Caco-2 (cell line): Measurements from ENCODE around the gene SLC25A39. TPM values are rescaled to one million over a fixed set of nuclear protein-coding genes. Genes with fewer than 3 reads are reported as not detected.
"Not testable (repeated sequence)": the region's sequence is repeated elsewhere in the genome, so short reads cannot be mapped to it uniquely, and the experiment has no call there.

ENCODE experiments used
- BruUV-seq: library from RNA; stranded (reverse); fragments of 400-500 nt; replicated peaks from 2 replicates; lab custom pipeline; 2021; lab: Mats Ljungman, UMichigan
- CTCF ChIA-PET: fragments of 300-600 bp; sonication (Branson Sonifier 250); formaldehyde crosslinking; loops from one replicate; lab custom pipeline; 2022; ENCODE audit warnings: antibody characterized with exemption; lab: Charles Lee
- POLR2A ChIA-PET: fragments of 300-600 bp; sonication (Branson Sonifier 250); formaldehyde crosslinking; loops from one replicate; lab custom pipeline; 2022; ENCODE audit warnings: antibody characterized with exemption; lab: Charles Lee
- DNase-seq, 2 experiments: peaks; one replicate each; pipeline versions ENCODE4 v3.0.0 to v3.0.0-alpha.2; 2020 to 2022
- H3K27me3 ChIP-seq: replicated peaks from 2 replicates; pipeline ENCODE4 v1.6.0; 2011; ENCODE audit warnings: low read length; ENCODE audit not compliant: control insufficient read depth, insufficient read depth
- H3K36me3 ChIP-seq: 2 replicates; pipeline ENCODE4 v1.5.1; 2011; ENCODE audit warnings: low read length; ENCODE audit not compliant: control insufficient read depth, insufficient read depth
- H3K4me1 ChIP-seq: fragments of 250-450 bp; sonication (Bioruptor Pico); 2 replicates; pipeline ENCODE4 v1.5.1; 2020; ENCODE audit warnings: mild to moderate bottlenecking
- H3K4me3 ChIP-seq: 2 replicates; pipeline ENCODE4 v1.5.1; 2011; ENCODE audit warnings: low read depth, mild to moderate bottlenecking, control low read depth, low read length
- H3K9me3 ChIP-seq: fragments of 250-450 bp; sonication (Bioruptor Pico); 2 replicates; pipeline ENCODE4 v1.5.1; 2020; ENCODE audit warnings: mild to moderate bottlenecking, moderate library complexity
- H3K27ac Mint-ChIP-seq: one replicate; pipeline ENCODE4 v1.8.0; 2022; ENCODE audit warnings: mixed read lengths; ENCODE audit not compliant: unreplicated experiment
- H3K27me3 Mint-ChIP-seq: one replicate; pipeline ENCODE4 v1.8.0; 2022; ENCODE audit warnings: mixed read lengths; ENCODE audit not compliant: insufficient read depth, unreplicated experiment
- H3K36me3 Mint-ChIP-seq: one replicate; pipeline ENCODE4 v1.8.0; 2022; ENCODE audit warnings: mild to moderate bottlenecking, mixed read lengths; ENCODE audit not compliant: insufficient read depth, unreplicated experiment
- H3K4me1 Mint-ChIP-seq: one replicate; pipeline ENCODE4 v1.8.0; 2022; ENCODE audit warnings: low read depth, mixed read lengths; ENCODE audit not compliant: unreplicated experiment
- H3K4me3 Mint-ChIP-seq: one replicate; pipeline ENCODE4 v1.8.0; 2022; ENCODE audit warnings: mild to moderate bottlenecking, moderate library complexity, mixed read lengths; ENCODE audit not compliant: unreplicated experiment
- H3K9me3 Mint-ChIP-seq: one replicate; pipeline ENCODE4 v1.8.0; 2022; ENCODE audit warnings: mixed read lengths; ENCODE audit not compliant: unreplicated experiment
- CTCF ChIP-seq, 2 experiments: fragments of 200-600 bp in 1 of 2; IDR thresholded peaks; 1 replicate in 1 of 2; 2 replicates in 1 of 2; pipeline versions ENCODE4 v1.5.1 to v1.8.0; 2011 to 2022; ENCODE audit warnings: antibody characterized with exemption in 1 of 2, control low read depth in 1 of 2, inconsistent platforms in 1 of 2, low read depth in 1 of 2, low read length in 1 of 2, mild to moderate bottlenecking in 1 of 2, moderate library complexity in 1 of 2; ENCODE audit not compliant: insufficient read depth in 1 of 2, severe bottlenecking in 1 of 2, unreplicated experiment in 1 of 2
- intact Hi-C: fragments of 100-400 bp; cut with micrococcal nuclease; formaldehyde crosslinking; loops from one replicate; pipeline ENCODE4 v1.10.0; 2022; ENCODE audit not compliant: unreplicated experiment
- total RNA-seq: library from RNA; stranded (reverse); gene quantifications from 2 replicates; pipeline ENCODE4 v1.2.3, GENCODE V29; 2022

SLC25A39 gene
- total RNA-seq, 1 experiment from 2014 or later, result 155 TPM

DNA sequence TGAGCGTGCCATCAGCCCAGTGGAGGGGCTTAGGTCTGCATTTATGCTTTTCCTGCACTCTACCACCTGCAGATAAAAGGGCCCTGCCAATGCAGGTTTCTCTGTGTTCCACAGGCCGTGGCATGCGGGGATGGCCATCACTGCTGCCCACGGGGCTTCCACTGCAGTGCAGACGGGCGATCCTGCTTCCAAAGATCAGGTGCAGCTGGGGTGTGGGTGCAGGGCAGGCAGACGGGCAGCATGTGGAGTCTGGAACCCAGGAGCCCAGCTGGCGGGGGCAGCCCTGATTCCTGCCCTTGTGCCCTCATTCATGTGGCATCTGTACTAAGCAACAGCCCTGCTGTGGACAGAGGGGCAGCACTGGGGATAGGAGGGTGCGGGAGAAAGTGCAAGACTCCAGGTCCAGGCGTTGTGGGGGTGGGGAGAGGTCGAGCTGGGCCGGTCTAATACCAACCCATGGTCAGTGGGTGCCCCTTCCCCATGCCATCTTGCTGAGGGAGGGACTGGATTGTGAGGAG lies 25.0 kb upstream of the SLC25A39 start:
- H3K4me1 ChIP-seq, result no peaks in the 10 kb centered on the region
- no TSS peak for BruUV-seq
- H3K4me1 Mint-ChIP-seq, result peaks cover 14% of the 10 kb centered on the region
- H3K27me3 ChIP-seq, result no peaks in the 10 kb centered on the region
- H3K4me3 ChIP-seq, result no peak overlapping the region
- no peak for DNase-seq
- H3K9me3 Mint-ChIP-seq, result no peaks in the 10 kb centered on the region
- intact Hi-C loops, result no loop called here
- H3K36me3 Mint-ChIP-seq, result peaks cover 12% of the 10 kb centered on the region
- no peak overlapping the region for H3K27ac Mint-ChIP-seq
- TF ChIP-seq CTCF (IDR thresholded peaks at IDR 0.05; ENCODE audit: insufficient read depth in 1 of 2, low read depth in 1 of 2, low read length in 1 of 2, severe bottlenecking in 1 of 2, unreplicated experiment in 1 of 2), result no peak
- no peak overlapping the region for H3K4me3 Mint-ChIP-seq
- CTCF ChIA-PET, result no interaction called here
- POLR2A ChIA-PET, result no interaction called here
- no peaks in the 10 kb centered on the region for H3K9me3 ChIP-seq
- peaks cover 2% of the 10 kb centered on the region; the same call in 1 of the 2 replicates for H3K36me3 ChIP-seq
- no peaks in the 10 kb centered on the region for H3K27me3 Mint-ChIP-seq

DNA sequence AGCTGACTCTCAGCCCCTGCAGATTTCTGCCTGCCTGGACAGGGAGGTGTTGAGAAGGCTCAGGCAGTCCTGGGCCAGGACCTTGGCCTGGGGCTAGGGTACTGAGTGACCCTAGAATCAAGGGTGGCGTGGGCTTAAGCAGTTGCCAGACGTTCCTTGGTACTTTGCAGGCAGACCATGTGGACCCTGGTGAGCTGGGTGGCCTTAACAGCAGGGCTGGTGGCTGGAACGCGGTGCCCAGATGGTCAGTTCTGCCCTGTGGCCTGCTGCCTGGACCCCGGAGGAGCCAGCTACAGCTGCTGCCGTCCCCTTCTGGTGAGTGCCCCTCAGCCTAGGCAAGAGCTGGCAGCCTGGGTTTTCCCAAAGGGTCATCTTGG lies 24.4 kb upstream of the SLC25A39 start:
- peaks cover 2% of the 10 kb centered on the region; the same call in 1 of the 2 replicates for H3K36me3 ChIP-seq
- Mint-ChIP-seq H3K4me1 (peaks cover 15% of the 10 kb centered on the region), H3K36me3 (peaks cover 12% of the 10 kb centered on the region), H3K27ac (no peak overlapping the region), H3K9me3 (no peaks in the 10 kb centered on the region), H3K4me3 (no peak overlapping the region), H3K27me3 (no peaks in the 10 kb centered on the region)
- DNase-seq, result no peak
- no peak overlapping the region for H3K4me3 ChIP-seq
- H3K9me3 ChIP-seq, result no peaks in the 10 kb centered on the region
- POLR2A ChIA-PET, result no interaction called here
- H3K27me3 ChIP-seq, result no peaks in the 10 kb centered on the region
- CTCF ChIA-PET, result no interaction called here
- BruUV-seq, result no TSS peak
- H3K4me1 ChIP-seq, result 0 out of 2 replicates have a peak, but pooled peaks cover 6% of the 10 kb centered on the region
- TF ChIP-seq CTCF (IDR thresholded peaks at IDR 0.05; ENCODE audit: insufficient read depth in 1 of 2, low read depth in 1 of 2, low read length in 1 of 2, severe bottlenecking in 1 of 2, unreplicated experiment in 1 of 2), result no peak
- intact Hi-C loops, result no loop called here

DNA sequence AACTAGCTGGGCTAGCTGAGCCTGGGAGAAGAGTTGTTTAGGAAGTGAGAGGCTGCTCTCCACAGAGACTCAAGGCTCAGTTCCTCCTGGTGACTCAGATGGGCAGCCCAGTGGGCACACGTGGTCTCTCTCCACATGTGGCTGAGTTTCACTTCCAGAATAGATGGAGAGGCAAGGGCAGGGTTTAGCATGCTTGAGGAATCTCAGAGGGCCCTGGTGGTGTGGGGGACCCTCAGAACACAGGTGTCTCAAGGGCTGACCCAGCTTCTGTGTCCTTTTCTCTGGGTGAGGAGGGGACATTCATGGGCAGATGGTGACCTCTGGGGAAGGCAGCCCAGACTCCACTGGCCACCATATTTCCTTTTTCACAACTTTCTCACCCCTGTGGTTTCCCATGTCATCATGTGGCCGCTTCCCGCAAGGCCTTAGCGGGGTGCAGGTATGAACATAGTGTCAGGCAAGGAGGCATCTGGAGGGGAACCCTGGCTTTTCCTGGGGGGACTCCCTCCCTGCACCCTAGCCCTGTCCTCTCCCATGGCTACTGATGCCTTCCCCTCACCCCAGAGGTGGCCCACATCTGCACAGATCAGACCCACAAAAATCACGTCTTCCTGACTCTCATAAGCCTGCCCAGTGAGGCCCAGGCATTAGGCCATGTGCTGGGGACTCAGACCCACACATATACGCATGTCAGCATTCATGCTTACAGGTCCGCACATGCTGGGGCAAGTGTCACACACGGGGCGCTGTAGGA lies 23.8 kb upstream of the SLC25A39 start:
- H3K27me3 ChIP-seq, result no peaks in the 10 kb centered on the region
- no peak for DNase-seq
- no peaks in the 10 kb centered on the region for H3K27me3 Mint-ChIP-seq
- ChIA-PET POLR2A (no interaction called here), CTCF (no interaction called here)
- H3K9me3 Mint-ChIP-seq, result no peaks in the 10 kb centered on the region
- H3K4me1 ChIP-seq, result 0 out of 2 replicates have a peak, but pooled peaks cover 6% of the 10 kb centered on the region
- H3K4me1 Mint-ChIP-seq, result peaks cover 15% of the 10 kb centered on the region
- H3K9me3 ChIP-seq, result no peaks in the 10 kb centered on the region
- peaks cover 12% of the 10 kb centered on the region for H3K36me3 Mint-ChIP-seq
- H3K4me3 ChIP-seq, result no peak overlapping the region
- intact Hi-C loops, result no loop called here
- no TSS peak for BruUV-seq
- H3K4me3 Mint-ChIP-seq, result no peak overlapping the region
- no peak for TF ChIP-seq CTCF (IDR thresholded peaks at IDR 0.05; ENCODE audit: insufficient read depth in 1 of 2, low read depth in 1 of 2, low read length in 1 of 2, severe bottlenecking in 1 of 2, unreplicated experiment in 1 of 2)
- H3K27ac Mint-ChIP-seq, result no peak overlapping the region
- H3K36me3 ChIP-seq, result peaks cover 2% of the 10 kb centered on the region; the same call in 1 of the 2 replicates

DNA sequence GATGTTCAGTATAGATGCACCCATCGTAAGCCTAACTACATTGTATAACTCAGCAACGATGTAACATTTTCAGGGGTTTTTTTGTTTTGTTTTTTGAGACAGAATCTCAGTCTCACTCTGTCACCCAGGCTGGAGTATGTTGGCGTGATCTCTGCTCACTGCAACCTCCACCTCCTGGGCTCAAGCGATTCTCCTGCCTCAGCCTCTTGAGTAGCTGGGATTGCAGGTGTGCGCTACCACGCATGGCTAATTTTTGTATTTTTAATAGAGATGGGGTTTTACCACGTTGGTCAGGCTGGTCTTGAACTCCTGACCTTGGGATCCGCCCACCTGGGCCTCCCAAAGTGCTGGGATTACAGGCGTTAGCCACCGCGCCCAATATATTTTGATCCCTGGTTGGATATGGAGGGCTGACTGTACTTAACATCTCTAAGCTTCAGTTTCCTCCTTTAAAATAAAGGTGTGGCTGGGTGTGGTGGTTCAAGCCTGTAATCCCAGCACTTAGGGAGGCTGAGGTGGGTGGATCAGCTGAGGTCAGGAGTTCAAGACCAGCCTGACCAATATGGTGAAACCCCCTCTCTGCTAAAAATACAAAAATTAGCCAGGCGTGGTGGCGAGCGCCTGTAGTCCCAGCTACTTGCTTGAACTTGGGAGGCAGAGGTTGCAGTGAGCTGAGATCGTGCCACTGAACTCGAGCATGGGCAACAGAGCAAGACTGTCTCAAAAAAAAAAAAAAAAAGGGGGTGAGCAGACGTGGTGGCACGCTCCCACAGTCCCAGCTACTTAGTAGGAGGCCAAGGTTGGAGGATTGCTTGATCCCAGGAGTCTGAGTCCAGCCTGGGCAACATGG lies 22.8 kb upstream of the SLC25A39 start:
- DNase-seq, H3K4me3 ChIP-seq, H3K9me3 Mint-ChIP-seq, BruUV-seq, H3K27me3 Mint-ChIP-seq, POLR2A ChIA-PET, H3K9me3 ChIP-seq, H3K36me3 ChIP-seq, H3K27me3 ChIP-seq, CTCF ChIA-PET, H3K4me3 Mint-ChIP-seq, intact Hi-C loops, H3K27ac Mint-ChIP-seq, H3K4me1 ChIP-seq: not testable (repeated sequence)
- Mint-ChIP-seq H3K36me3 (peaks cover 12% of the 10 kb centered on the region), H3K4me1 (peaks cover 15% of the 10 kb centered on the region)
